HG03354 (cell line): ENCODE data around the gene ARAP1.
"Not testable (repeated sequence)": the region's sequence is repeated elsewhere in the genome, so short reads cannot be mapped to it uniquely, and the experiment has no call there.

ENCODE experiments used
- ATAC-seq: cut with Tn5 transposase; IDR thresholded peaks from one replicate; pipeline ENCODE4 v1.9.1; 2021; ENCODE audit warnings: mild to moderate bottlenecking; ENCODE audit not compliant: unreplicated experiment, poor library complexity, severe bottlenecking

Gene ARAP1

GRCh38 chr11:72752088-72752914, at the start of gene ARAP1:
ARAP1 (minus strand) TSS chr11:72752408; CDS start chr11:72727128, 25,280 bp downstream.
- peak; percentile 80 for ATAC-seq

GRCh38 chr11:72799441-72799840, 47.2 kb upstream of the ARAP1 start:
- ATAC-seq: no peak

GRCh38 chr11:72798361-72798760, 46.2 kb upstream of the ARAP1 start:
- ATAC-seq: no peak

GRCh38 chr11:72793425-72794367, 41.5 kb upstream of the ARAP1 start, which contains the start of gene STARD10:
STARD10 (minus strand) TSS chr11:72794047; CDS start chr11:72781181, 12,866 bp downstream.
- ATAC-seq: peak; percentile 94

GRCh38 chr11:72793076-72793424, 40.8 kb upstream of the ARAP1 start:
- no peak for ATAC-seq

GRCh38 chr11:72792437-72793021, 40.3 kb upstream of the ARAP1 start:
- no peak for ATAC-seq

GRCh38 chr11:72791228-72791627, 39.0 kb upstream of the ARAP1 start:
- not testable (repeated sequence) for ATAC-seq

GRCh38 chr11:72789493-72790131, 37.4 kb upstream of the ARAP1 start:
- ATAC-seq: no peak

GRCh38 chr11:72788241-72788640, 36.0 kb upstream of the ARAP1 start:
- no peak for ATAC-seq

- ATAC-seq: peak; percentile 84
These were observed 35.3 kb upstream of the ARAP1 start for GRCh38 chr11:72787216-72788104.

GRCh38 chr11:72786305-72787215, 34.4 kb upstream of the ARAP1 start:
- no peak for ATAC-seq

GRCh38 chr11:72784662-72785061, 32.5 kb upstream of the ARAP1 start:
- ATAC-seq: no peak

GRCh38 chr11:72783144-72783905, 31.1 kb upstream of the ARAP1 start:
- ATAC-seq: no peak

GRCh38 chr11:72782081-72782920, 30.1 kb upstream of the ARAP1 start:
- peak; percentile 24 for ATAC-seq

- peak; percentile 64 for ATAC-seq
These were observed 29.3 kb upstream of the ARAP1 start for GRCh38 chr11:72781313-72782080.

GRCh38 chr11:72781063-72781312, 28.8 kb upstream of the ARAP1 start:
- no peak for ATAC-seq
